ENCODE data around the gene FBN1.

DNA sequence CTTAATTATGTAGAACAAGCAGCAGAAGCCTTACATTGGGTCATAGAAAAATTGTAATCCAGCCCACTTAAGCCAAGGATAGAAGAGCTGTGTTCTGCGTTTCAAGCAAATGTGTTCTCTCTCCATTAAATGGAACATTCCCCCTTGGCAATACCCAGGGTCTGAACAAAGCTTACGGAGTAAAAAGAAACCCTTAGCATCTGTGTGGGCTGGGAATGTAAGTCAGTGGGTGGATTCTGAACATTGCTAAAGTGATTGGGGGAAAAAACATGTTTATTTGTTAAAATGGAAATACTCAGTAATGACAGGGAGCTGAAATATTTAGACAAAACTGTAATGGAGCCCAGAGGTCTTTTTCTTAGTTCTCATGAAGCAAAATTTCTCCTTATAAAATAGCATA is 166.9 kb downstream of the FBN1 start:
- TF ChIP-seq CTCF (conservative IDR thresholded peaks at IDR 0.05; ENCODE audit: low read depth in 2 of 2) (no peak), ZNF114 (CRISPR knock-in tag; IDR thresholded peaks at IDR 0.05) (no peak), EZH2 (IDR thresholded peaks at IDR 0.05; ENCODE audit: low read depth, unreplicated experiment) (no peak), POLR2AphosphoS5 (IDR thresholded peaks at IDR 0.05; ENCODE audit: low read depth) (no peak), EZH2phosphoT487 (IDR thresholded peaks at IDR 0.05; ENCODE audit: unreplicated experiment) (no peak), JUNB (IDR thresholded peaks at IDR 0.05; ENCODE audit: unreplicated experiment) (no peak), REST (IDR thresholded peaks at IDR 0.05; ENCODE audit: unreplicated experiment) (no peak)
